ENCODE data around the gene B3GALT6.
A peak's percentile ranks its signal among the peaks of the same experiment; 100 is the strongest.

Gene B3GALT6

DNA sequence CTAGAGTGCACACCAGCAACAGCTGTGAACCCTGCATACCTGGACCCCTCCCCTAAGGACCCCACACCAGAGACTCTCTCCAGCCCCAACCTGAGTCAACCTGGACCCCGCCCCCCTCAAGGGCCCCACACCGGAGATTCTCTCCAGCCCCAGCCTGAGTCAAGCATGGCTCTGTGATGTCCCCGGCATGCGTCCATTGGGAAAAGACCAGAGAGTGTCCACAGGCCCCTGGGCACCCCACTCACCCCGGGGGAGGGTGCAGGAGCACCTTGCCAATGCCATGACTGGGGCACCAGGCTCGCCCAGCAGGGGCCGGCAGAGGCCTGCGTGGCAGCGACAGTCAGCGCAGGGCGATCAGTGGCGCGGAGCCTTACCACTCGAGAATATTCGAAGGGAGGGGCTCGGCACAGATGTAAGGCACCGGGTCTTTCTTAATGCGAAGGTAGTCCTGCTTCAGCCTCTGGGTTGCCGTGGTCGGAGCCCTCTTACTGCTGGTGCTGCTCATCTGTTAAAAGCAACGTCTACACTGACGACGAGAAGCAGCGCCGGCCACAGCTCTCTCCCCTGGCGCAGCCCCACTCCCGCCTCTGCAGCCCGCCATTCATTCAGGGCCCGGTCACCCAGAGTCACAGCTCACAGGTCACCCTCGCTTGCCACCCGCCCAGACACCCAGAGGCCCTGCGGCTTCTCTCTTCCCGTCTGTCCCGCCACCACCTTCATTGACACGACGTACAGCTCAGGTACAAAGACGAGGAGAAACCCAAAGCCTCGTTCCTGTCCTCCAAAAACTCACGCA is 35.6 kb downstream of the B3GALT6 start:
- no peak for DNase-seq

DNA sequence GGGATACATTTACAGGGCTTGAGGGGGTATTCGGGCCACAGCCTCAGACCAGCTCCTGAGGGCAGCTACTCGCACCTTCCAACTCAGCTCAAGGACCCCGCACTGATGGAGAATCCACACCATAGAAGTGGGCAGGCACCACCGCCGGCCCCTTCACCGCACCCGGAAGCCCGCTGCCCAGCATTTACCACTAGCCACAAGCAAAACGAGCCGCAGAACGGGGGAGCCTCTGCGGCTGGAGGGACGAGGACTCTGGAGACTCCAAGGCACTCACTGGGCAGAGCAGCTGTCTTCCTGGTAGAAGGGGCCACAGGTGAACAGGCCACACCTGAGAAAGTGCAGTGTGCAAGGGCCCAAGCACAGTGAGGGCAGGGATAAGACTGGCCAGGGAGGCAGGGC is 36.2 kb downstream of the B3GALT6 start:
- DNase-seq = no peak

DNA sequence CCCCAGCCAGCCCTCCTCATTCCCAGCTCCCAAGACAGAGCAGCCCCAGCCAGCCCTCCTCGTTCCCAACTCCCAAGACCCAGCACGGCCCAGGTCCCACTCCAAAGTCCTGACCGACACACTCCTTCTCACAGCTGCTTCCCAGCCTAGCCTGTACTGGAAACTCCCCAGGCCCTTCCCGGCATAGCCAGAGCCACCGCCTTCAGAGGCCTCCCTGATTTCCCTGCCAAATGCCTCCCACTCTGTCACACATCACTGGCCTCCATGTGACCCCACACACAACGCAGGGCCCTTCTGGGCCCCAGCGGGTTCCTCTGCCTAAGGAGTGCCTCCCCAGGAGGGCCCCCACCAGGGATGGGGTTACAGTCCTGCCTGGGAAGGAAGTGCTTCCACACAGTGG is 38.8 kb downstream of the B3GALT6 start:
- no peak for DNase-seq

DNA sequence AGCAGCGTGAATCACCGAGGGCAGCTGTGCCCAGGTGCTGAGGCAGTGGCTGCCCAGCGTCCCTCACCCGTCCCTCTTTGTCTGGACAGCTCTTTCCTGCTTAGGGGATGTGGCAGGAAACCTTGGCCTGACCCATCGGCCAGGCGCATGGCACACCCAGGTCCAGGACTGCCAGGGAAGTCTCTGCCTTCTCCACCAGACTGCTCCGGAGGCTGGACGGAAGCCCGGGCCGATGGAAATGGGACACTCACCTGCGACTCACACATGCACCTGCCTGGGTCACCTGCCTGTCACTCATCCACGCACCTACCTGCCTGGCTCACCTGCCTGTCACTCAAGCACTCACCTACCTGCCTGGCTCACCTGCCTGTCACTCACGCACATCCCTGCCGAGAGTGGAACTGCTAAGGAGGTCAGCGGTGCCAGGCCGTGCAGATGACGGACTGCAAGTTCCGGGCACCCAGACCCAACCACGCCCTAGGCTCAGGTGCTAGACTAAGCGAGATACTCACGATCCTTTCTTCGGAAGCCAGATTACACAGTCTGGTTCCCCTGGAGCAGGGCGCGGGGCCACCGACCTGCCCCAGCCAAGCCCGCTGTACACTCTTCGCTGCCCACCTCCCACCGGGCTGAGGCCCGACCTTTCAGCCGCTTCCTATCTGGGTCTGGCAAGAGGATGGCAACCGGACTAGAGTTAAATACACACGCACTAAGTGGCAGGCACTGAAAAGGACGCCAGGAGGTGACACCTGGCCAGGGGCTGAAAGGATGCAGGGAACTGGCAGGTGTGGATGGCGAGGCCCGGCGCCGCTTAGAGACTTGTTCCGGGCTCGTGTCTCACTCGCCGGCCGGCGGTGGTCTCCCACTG is 40.5 kb downstream of the B3GALT6 start:
- DNase-seq = peak in 1 of 4 experiments; percentile 4

DNA sequence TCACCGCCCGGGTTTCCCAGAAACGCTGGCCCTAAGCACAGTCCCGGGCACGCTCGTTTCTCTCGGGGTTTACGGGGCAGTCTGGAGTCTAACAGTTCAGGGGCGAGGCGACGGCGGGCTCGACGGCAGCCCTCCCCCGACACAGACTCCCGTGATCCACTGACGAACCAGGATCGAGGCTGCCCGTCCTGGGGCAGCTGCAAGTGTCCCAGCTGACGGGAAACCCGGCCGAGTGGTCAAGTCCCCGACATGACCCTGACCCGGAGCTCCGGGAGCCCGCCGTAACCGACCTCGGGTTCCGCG is 41.1 kb downstream of the B3GALT6 start:
- peak; percentile 13 to 59 (median 40) for DNase-seq

DNA sequence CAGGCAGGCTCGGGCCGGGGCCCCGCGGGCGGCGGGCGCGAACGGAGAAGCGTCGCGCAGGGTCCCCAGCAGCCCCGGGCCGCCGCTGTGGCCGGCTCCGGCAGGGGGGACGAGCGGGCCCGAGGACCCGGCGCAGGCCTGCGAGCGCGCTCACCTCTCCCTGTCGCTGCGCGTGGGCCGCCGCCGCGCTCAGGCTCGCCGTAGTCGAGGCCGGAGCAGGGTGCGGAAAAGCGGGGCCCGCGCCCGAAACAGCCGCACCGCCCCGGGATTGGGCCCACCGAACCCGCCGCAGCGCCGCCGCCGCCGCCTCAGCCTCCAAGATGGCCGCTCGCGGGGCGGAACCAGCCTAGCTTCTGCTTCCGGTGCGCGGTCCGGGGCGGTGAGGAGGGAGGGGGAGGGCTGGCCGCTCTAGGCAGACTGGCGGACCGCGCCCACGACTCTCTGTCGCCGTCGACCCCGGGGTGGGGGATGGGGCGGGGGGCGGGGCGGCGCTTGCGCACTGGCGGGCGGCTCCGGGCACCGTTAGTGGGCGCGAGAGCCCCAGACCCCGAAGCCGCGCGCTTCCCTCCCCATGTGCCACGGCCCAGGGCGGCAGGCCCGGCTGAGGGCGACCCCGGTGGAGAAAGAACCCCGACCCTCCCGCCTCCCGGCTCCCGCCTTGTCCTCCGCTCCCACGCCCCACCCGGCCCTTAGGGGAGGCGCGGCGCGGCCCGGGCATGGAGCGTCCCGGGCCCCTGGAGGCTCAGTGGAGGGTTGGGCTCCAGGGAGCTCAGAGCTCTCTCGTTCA is 41.7 kb downstream of the B3GALT6 start, which contains the start of gene UBE2J2:
Gene UBE2J2 (minus strand): TSS at position 343 of the 787 bp plus-strand sequence. CDS start 5,862 bp downstream, outside the sequence.
- DNase-seq = peak; percentile 92 to 97 (median 95)

DNA sequence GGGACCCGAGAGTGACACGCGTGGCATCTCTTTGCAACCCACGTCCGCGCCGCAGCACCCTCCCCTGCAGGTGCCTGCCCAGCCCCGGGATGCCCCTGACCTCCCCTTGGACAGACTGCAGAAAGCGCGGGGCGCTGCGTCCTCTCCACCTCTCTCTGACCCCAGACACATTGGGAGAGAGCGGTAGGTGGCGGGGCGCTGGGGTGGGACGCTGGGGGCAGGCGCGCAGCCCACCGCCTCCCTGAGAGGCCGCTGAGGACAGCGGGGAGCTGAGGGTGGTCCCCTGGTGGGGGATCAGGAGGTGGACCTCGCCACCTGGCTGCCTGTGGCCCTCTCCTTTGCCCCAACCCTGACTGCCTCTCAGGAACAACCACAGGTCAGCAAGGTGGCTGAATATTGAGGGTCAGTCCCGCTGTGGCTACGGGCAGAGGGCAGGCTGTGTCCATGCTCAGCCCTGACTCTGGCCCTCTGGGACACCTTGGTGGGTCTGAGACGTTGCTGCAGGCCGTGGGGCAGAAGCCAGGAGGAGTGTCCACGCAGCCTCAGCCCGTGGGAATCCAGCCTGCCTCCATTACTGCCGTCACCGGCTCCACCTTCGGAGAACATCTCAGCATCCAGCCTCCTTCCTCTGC is 42.4 kb downstream of the B3GALT6 start:
- no peak for DNase-seq

DNA sequence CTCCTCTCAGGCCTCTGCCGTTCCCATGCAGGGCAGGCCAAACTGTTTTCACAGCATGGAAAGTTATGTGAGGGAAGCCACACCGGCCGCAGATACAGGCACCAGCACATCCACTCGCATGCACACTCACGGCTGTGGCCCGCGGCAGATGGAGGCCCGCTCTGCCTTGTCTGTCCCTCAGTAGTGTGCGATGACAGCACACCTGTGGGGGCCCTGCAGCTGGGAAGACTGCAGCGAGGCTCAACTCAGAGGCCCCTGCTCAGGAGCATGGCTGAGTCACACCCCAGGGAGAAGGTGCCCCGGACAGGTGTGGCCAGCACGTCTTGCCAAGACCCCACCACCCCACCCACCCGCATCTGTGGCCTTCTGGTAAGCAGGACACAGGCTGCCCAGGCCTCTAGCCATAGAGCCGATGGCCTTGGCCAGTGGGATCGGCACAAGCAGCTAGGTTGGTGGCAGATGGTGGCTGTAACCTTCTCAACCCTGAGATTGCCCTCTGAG is 42.9 kb downstream of the B3GALT6 start:
- no peak for DNase-seq

DNA sequence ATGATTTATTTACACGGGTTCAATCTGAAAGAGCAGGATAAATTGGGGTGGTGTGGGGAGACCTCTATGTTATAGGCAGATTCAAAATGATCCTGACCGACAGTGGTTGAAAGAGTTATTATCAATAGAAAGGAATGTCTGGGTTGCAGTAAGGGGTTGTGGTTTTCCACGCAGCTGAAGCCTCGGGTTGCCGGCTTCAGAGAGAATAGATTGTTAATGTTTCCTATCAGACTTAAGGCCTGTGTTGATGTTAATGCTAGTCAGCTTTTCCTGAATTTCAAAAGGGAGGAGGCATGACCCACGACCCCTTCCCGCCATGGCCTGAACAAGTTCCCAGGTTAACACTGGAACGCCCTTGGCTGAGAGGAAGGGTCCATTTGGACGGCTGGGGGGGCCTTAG is 43.8 kb downstream of the B3GALT6 start:
- no peak for DNase-seq

DNA sequence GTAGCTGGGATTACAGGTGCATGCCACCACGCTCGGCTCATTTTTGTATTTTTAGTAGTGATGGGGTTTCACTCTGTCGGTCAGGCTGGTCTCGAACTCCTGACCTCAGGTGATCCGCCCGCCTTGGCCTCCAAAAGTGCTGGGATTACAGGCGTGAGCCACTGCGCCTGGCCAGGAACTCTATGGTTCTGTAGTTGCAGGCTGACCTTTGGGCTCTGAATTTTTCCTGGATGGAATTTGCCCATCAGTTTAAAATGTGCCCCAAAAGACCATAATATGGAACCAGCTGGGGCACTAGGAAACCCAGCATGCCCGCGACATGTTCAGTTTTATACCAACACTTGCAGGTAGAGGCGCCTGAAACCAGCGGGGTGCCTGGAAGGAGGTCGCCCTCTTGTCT is 46.6 kb downstream of the B3GALT6 start:
- no peak for DNase-seq

DNA sequence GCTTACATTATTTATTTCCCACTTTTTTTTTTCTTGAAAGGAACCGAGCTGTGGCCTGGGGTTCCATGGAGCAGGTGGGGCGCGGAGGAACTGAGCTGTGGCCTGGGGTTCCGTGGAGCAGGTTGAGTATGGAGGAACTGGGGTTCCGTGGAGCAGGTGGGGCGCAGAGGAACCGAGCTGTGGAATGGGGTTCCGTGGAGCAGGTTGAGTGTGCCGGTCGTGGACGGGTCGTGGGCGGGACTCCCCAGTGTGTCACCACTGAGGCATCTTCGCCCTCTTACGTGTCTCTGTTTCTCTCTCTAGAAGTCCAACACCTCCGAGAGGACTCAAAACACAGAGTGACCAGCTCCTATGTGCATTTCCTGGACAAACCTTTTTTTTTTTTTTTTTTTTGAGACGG is 47.0 kb downstream of the B3GALT6 start:
- no peak for DNase-seq

DNA sequence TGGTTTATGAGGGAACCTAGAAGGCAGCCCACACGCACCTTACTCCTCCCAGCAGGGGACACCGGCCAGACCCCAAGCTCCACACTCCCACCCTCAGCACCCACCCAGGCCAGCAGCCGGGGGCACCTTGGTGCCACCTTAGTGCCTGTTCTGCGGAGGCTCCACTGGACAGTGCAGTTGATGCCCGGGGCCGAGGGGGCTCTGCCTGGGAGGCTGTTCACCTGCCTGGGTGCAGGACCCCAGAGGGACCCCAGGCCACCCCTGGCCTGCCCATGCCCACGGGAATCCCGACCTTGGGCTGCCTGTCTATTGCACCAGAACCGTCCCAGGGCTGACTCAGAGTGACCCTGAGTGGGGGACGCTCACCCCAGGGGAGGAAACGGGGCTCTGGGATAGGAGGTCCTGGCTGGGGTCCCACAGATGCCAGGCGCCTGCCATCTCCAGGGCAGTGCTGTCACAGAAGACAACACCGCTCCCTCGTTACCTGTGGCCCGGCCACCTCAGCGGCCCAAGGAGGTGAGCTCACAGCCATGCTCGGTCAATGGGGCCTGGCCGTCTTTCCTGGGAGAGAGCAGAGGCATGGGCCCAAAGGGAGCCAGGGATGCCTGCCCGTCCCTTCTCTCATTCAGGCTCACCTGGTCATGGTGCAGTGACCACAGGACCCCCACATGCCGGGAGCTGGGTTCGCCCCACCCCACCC is 48.9 kb downstream of the B3GALT6 start:
- no peak for DNase-seq

DNA sequence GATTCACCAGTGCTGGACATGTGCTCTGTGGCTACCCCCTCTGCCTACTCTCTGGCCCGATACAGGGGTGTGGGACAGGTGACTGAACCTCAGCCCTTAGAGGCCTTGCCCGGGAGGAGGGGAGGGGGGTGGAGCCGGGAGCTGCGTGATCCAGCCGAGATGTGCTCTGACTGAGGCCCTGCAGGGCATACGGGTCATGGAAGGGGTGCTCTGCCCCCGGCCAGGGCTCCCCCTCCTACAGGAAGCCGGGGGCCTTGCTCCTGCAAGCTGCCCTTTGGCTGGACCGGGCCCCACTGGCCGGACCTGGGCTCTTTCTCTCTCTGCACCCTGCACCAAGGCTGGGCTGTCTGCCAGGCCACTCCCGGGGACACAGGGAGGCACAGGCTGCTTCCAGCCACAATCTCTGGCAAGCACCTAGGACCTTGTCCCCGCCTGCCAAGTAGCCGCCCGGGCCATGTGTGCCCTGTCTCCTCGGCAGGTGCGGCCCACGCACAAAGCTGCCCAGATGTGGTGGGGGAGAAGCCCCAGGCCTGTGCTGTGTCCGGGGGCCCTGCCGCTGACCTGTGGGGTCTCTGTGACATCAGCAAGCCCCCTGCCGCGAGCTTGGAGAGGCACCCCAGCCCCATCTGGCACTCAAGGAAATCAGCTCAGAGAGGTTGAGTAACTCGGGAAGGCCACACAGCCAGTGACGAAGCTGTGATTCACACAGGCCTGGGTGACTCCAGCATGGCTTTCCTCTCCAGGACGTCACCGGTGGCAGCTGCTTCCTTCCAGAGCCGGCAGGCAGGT is 49.7 kb downstream of the B3GALT6 start:
- DNase-seq = peak; percentile 17 to 55 (median 29)

DNA sequence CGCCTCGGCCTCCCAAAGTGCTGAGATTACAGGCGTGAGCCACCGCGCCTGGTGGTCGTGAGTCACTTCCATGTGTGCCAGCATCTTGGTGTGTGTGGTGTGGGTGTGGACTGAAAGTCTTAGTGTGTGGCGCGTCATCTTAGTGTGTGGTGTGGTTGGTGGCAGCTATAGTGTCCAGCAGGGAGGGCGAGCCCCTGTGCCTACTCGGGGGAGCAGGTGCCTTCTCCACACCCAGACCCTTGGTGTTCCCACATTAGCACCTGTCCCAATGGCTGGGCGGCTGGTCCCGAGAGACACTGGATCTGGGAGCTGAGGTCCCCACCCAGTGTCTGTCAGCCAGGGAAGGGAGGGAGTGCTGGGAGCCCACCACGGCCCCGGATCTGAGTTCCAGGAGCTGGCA is 51.0 kb downstream of the B3GALT6 start:
- peak; percentile 20 to 47 (median 32) for DNase-seq

DNA sequence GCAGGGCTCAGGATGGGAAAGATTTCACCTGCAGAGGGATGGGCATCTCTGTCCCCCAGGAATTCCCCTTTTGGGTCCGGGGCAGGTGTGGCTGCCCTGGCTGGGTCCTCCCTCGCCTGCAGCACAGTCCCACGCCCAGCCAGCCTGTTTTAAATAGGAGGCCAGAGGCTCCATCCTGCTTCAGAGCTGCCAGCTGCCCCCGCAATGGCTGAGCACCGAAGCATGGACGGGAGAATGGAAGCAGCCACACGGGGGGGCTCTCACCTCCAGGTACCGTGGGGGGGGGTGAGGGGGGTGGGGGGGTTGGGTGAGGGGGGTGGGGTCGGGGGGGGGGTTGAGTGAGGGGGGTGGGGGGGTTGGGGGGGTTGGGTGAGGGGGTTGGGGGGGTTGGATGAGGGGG is 51.8 kb downstream of the B3GALT6 start:
- DNase-seq = no peak
